GM21825 (cell line): ENCODE measurements around the gene USP19.

Experiments used
- ATAC-seq: cut with Tn5 transposase; IDR thresholded peaks from one replicate; pipeline ENCODE4 v1.9.1; 2021; ENCODE audit warnings: mild to moderate bottlenecking, moderate library complexity; ENCODE audit not compliant: unreplicated experiment

USP19 gene

GRCh38 chr3:49120438-49121131 lies at the start of gene USP19:
TSS of gene USP19 (minus strand) at chr3:49120823. CDS start at chr3:49119145, 1,678 bp downstream.
- ATAC-seq: peak; percentile 84

GRCh38 chr3:49166752-49167556 lies 46.3 kb upstream of the USP19 start:
- no peak for ATAC-seq

- ATAC-seq: no peak
These were observed 45.4 kb upstream of the USP19 start, which contains the start of gene CCDC71 for GRCh38 chr3:49165771-49166751. TSS of gene CCDC71 (minus strand) at chr3:49166331. CDS start at chr3:49164208, 2,123 bp downstream.

GRCh38 chr3:49164983-49165720 lies 44.5 kb upstream of the USP19 start:
- ATAC-seq: no peak

- no peak for ATAC-seq
These were observed 43.0 kb upstream of the USP19 start for GRCh38 chr3:49163609-49164008.

GRCh38 chr3:49162751-49163419 lies 42.3 kb upstream of the USP19 start:
- no peak for ATAC-seq

GRCh38 chr3:49161808-49162530 lies 41.3 kb upstream of the USP19 start:
- ATAC-seq: no peak

GRCh38 chr3:49161197-49161596 lies 40.6 kb upstream of the USP19 start:
- no peak for ATAC-seq

GRCh38 chr3:49158792-49159191 lies 38.2 kb upstream of the USP19 start:
- ATAC-seq: no peak

- no peak for ATAC-seq
These were observed 37.6 kb upstream of the USP19 start for GRCh38 chr3:49158103-49158709.

- ATAC-seq: no peak
These were observed 36.7 kb upstream of the USP19 start for GRCh38 chr3:49157289-49157688.

- ATAC-seq: no peak
These were observed 32.8 kb upstream of the USP19 start for GRCh38 chr3:49153349-49153912.

- ATAC-seq: no peak
These were observed 31.0 kb upstream of the USP19 start for GRCh38 chr3:49151610-49152009.

GRCh38 chr3:49148159-49148558 lies 27.5 kb upstream of the USP19 start:
- ATAC-seq: no peak

- no peak for ATAC-seq
These were observed 19.5 kb upstream of the USP19 start for GRCh38 chr3:49140080-49140479.

- ATAC-seq: no peak
These were observed 14.9 kb upstream of the USP19 start for GRCh38 chr3:49135499-49135898.

- ATAC-seq: no peak
These were observed 14.0 kb upstream of the USP19 start for GRCh38 chr3:49134471-49135265.
